ENCODE data around the gene PGM2L1.

Gene PGM2L1

GRCh38 chr11:74318241-74318932, 79.8 kb downstream of the PGM2L1 start:
- no peak for DNase-seq (ENCODE audit: extremely low spot score)
- ChIA-PET CTCF (no interaction called here), POLR2A (no interaction called here)
- no peak for TF ChIP-seq L3MBTL2 (conservative IDR thresholded peaks at IDR 0.05)
- no peak for TF ChIP-seq ELF4 (IDR thresholded peaks at IDR 0.05)
- no peak for TF ChIP-seq HDGF (IDR thresholded peaks at IDR 0.05; ENCODE audit: borderline replicate concordance)
- TF ChIP-seq FOXM1 (IDR thresholded peaks at IDR 0.05; ENCODE audit: borderline replicate concordance), result no peak
- TF ChIP-seq SUZ12 (IDR thresholded peaks at IDR 0.05), result no peak
- no peak for TF ChIP-seq PKNOX1 (IDR thresholded peaks at IDR 0.05)
- TF ChIP-seq BHLHE40 (IDR thresholded peaks at IDR 0.05; ENCODE audit: borderline replicate concordance), result no peak
- TF ChIP-seq NFRKB (IDR thresholded peaks at IDR 0.05), result no peak
- TF ChIP-seq FOXA1 (IDR thresholded peaks at IDR 0.05), result no peak
- TF ChIP-seq CTBP1 (IDR thresholded peaks at IDR 0.05; ENCODE audit: borderline replicate concordance), result no peak
- no peak for TF ChIP-seq ZNF384 (IDR thresholded peaks at IDR 0.05)
- no peak for TF ChIP-seq SP1 (IDR thresholded peaks at IDR 0.05)
- TF ChIP-seq LEF1 (IDR thresholded peaks at IDR 0.05; ENCODE audit: borderline replicate concordance), result no peak
- TF ChIP-seq TARDBP (IDR thresholded peaks at IDR 0.05), result no peak

- CTCF ChIA-PET, result no interaction called here
- TF ChIP-seq HDGF (IDR thresholded peaks at IDR 0.05; ENCODE audit: borderline replicate concordance), result no peak
- TF ChIP-seq ARNT (IDR thresholded peaks at IDR 0.05), result no peak
- TF ChIP-seq ZNF384 (IDR thresholded peaks at IDR 0.05), result no peak
- no peak for TF ChIP-seq FOXM1 (IDR thresholded peaks at IDR 0.05; ENCODE audit: borderline replicate concordance)
- TF ChIP-seq SUZ12 (IDR thresholded peaks at IDR 0.05), result no peak
- DNase-seq (ENCODE audit: extremely low spot score), result no peak
- POLR2A ChIA-PET, result no interaction called here
Measured at GRCh38 chr11:74316772-74317505, 81.3 kb downstream of the PGM2L1 start.

- TF ChIP-seq FOXK2 (IDR thresholded peaks at IDR 0.05), result no peak
- no peak for TF ChIP-seq ARNT (IDR thresholded peaks at IDR 0.05)
- no peak for TF ChIP-seq FOXA1 (IDR thresholded peaks at IDR 0.05)
- TF ChIP-seq ZNF384 (IDR thresholded peaks at IDR 0.05), result no peak
- no peak for TF ChIP-seq SUZ12 (IDR thresholded peaks at IDR 0.05)
- TF ChIP-seq PKNOX1 (IDR thresholded peaks at IDR 0.05), result no peak
- TF ChIP-seq BHLHE40 (IDR thresholded peaks at IDR 0.05; ENCODE audit: borderline replicate concordance), result no peak
- no peak for TF ChIP-seq HDGF (IDR thresholded peaks at IDR 0.05; ENCODE audit: borderline replicate concordance)
- no peak for TF ChIP-seq FOXM1 (IDR thresholded peaks at IDR 0.05; ENCODE audit: borderline replicate concordance)
- DNase-seq (ENCODE audit: extremely low spot score), result no peak
- CTCF ChIA-PET, result no interaction called here
- POLR2A ChIA-PET, result no interaction called here
Measured at GRCh38 chr11:74312326-74312725, 85.9 kb downstream of the PGM2L1 start.

DNA sequence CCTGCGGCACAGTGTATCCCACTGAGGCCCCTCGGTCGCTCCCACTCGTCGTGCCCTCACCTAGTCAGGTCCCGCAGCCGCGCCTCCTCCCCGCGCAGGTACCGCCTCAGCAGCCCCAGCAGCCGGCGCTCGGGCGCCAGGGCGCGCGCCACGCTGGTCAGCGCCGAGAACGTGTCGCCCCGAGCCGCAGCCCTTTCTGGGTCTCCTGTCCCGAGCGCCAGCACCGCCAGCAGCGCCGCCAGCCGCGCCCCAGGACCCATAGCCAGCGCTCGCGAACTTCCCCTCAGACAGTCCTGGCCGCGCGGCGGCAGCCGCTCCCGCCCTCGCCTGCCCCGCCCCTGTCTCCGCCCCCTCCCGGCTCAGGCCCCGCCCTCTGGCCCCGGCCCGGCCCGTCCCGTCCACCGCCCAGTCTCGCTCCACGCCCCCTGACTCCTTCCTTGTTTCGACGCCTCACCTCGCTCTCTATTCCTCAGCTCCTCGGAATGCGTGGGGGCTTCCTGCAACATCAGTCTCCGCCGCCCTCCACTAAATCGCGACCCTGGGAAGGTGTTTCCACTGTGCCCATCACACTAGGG, 86.8 kb downstream of the PGM2L1 start, which contains the start of gene P4HA3:
P4HA3 (minus strand) TSS at position 289 of the 575 bp plus-strand sequence; CDS start at position 260, 29 bp downstream.
- peak; percentile 90 for DNase-seq (ENCODE audit: extremely low spot score)
- CTCF ChIA-PET, result interaction anchor here (2.3 kb wide), 1 partner anchor 10 kb away, joined by 6 read pairs; no protein-coding TSS in a partner anchor
- TF ChIP-seq L3MBTL2 (conservative IDR thresholded peaks at IDR 0.05) (peak; percentile 82), LEF1 (IDR thresholded peaks at IDR 0.05; ENCODE audit: borderline replicate concordance) (no peak), ARNT (IDR thresholded peaks at IDR 0.05) (no peak), HDGF (IDR thresholded peaks at IDR 0.05; ENCODE audit: borderline replicate concordance) (no peak), NFRKB (IDR thresholded peaks at IDR 0.05) (no peak)
- POLR2A ChIA-PET, result no interaction called here

DNA sequence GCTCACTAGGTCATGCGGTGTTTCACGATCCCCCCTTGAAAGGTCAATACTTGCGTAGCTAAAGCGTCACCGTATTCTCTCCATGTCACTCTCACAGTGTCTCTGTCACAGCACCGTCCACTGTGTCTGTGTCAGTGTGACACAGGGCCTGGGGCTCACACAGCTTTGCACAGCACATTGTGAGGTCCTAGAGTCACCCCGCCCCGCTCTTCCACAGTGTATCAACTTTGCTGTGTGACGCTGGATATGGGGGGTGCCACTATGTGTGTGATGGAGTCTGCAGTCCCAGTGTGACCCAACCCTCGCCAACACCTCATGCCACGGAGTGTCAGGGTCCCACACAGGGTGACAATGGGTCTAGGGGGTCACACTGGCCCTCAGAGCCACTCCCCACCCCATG, 87.4 kb downstream of the PGM2L1 start:
- no peak for DNase-seq (ENCODE audit: extremely low spot score)
- ChIA-PET CTCF (interaction anchor here (2.3 kb wide), 1 partner anchor 11 kb away, joined by 6 read pairs; no protein-coding TSS in a partner anchor), POLR2A (no interaction called here)
- TF ChIP-seq L3MBTL2 (conservative IDR thresholded peaks at IDR 0.05) (no peak), LEF1 (IDR thresholded peaks at IDR 0.05; ENCODE audit: borderline replicate concordance) (no peak), CTBP1 (IDR thresholded peaks at IDR 0.05; ENCODE audit: borderline replicate concordance) (no peak), NFRKB (IDR thresholded peaks at IDR 0.05) (no peak), ELF4 (IDR thresholded peaks at IDR 0.05) (no peak), FOXM1 (IDR thresholded peaks at IDR 0.05; ENCODE audit: borderline replicate concordance) (no peak), ARNT (IDR thresholded peaks at IDR 0.05) (no peak), BHLHE40 (IDR thresholded peaks at IDR 0.05; ENCODE audit: borderline replicate concordance) (no peak), ZNF384 (IDR thresholded peaks at IDR 0.05) (no peak), FOXA1 (IDR thresholded peaks at IDR 0.05) (no peak), TARDBP (IDR thresholded peaks at IDR 0.05) (no peak), PKNOX1 (IDR thresholded peaks at IDR 0.05) (no peak), FOXK2 (IDR thresholded peaks at IDR 0.05) (no peak), HDGF (IDR thresholded peaks at IDR 0.05; ENCODE audit: borderline replicate concordance) (no peak), SUZ12 (IDR thresholded peaks at IDR 0.05) (no peak), SP1 (IDR thresholded peaks at IDR 0.05) (no peak)

GRCh38 chr11:74307434-74307833, 90.8 kb downstream of the PGM2L1 start:
- CTCF ChIA-PET, result no interaction called here
- POLR2A ChIA-PET, result no interaction called here
- no peak for DNase-seq (ENCODE audit: extremely low spot score)
- no peak for TF ChIP-seq FOXK2 (IDR thresholded peaks at IDR 0.05)
- TF ChIP-seq BHLHE40 (IDR thresholded peaks at IDR 0.05; ENCODE audit: borderline replicate concordance), result no peak
- TF ChIP-seq TARDBP (IDR thresholded peaks at IDR 0.05), result no peak
- no peak for TF ChIP-seq FOXA1 (IDR thresholded peaks at IDR 0.05)
- TF ChIP-seq SP1 (IDR thresholded peaks at IDR 0.05), result no peak
- no peak for TF ChIP-seq ARNT (IDR thresholded peaks at IDR 0.05)
- TF ChIP-seq NFRKB (IDR thresholded peaks at IDR 0.05), result no peak
- no peak for TF ChIP-seq CTBP1 (IDR thresholded peaks at IDR 0.05; ENCODE audit: borderline replicate concordance)
- no peak for TF ChIP-seq LEF1 (IDR thresholded peaks at IDR 0.05; ENCODE audit: borderline replicate concordance)
- TF ChIP-seq ELF4 (IDR thresholded peaks at IDR 0.05), result no peak
- TF ChIP-seq PKNOX1 (IDR thresholded peaks at IDR 0.05), result no peak
- no peak for TF ChIP-seq FOXM1 (IDR thresholded peaks at IDR 0.05; ENCODE audit: borderline replicate concordance)
